Activated effector memory CD4-positive, alpha-beta T cell treated with Interleukin-2 at 50 U/mL for 16 hours (primary cell): ENCODE results near the gene AIFM3.

ENCODE experiments used
- DNase-seq: peaks from one replicate; pipeline ENCODE4 v3.0.0-alpha.2; 2020

AIFM3 gene

DNA sequence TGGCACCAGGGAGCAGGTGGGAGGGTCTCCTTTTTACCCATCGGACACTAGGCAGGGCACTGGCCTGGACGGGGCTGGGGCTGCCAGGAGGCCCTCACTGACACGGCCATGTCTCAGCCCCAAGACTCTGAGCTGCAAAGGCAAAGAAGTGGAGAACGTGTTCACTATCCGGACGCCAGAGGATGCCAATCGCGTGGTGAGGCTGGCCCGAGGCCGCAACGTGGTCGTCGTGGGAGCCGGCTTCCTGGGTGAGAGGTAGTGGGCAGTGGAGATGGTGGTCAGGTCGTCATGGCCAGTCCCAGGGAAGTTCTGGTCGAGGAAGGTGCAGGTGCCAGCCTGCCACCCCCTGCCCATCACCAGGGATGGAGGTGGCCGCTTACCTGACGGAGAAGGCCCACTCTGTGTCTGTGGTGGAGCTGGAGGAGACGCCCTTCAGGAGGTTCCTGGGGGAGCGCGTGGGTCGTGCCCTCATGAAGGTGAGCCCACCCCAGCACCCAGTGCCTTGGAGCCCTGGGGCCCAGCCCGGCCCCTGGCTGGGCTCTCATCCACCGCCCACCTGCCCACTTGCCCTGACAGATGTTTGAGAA is 9.3 kb downstream of the AIFM3 start:
- no peak for DNase-seq

DNA sequence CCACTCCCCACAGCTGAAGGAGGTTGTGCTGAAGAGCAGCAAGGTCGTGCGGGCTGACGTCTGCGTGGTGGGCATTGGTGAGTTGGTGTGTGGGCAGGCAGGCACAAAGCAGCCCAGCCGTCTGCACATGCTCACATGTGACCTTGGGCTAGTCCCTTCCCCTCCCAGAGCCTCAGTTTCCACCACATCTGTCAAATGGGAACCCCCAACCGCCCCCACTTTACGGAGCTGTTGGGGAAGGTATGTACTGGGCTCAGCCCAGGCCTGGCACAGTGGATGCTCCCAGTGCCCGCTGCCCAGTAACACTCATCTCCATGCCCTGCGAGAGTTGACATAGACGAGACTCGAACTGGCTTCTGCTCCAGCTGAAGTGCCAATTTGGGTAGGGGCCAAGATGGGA is 10.0 kb downstream of the AIFM3 start:
- no peak for DNase-seq

DNA sequence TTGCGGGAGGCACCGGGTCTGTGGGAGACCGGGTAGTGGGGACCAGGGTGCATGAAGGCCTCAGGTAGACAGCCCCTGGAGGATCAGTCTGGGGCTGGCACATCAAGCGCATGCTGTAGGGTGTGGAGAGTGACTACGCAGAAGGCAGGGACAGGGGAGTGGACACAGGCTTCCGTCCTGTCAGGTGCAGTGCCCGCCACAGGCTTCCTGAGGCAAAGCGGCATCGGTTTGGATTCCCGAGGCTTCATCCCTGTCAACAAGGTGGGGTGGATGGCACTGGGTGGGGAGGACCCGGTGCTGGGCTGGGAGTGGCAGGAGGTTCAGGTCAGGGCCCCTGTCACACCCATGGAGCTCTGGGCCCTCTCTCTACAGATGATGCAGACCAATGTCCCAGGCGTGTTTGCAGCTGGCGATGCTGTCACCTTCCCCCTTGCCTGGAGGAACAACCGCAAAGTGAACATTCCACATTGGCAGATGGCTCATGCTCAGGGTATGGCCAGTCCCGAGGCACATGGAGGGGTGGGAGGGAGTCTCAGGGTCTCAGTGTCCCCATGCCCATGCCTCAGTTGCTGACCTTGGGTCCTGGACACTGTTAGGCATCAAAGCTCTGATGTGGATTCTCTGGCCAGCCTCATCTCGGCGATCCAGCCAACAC is 10.6 kb downstream of the AIFM3 start:
- no peak for DNase-seq

DNA sequence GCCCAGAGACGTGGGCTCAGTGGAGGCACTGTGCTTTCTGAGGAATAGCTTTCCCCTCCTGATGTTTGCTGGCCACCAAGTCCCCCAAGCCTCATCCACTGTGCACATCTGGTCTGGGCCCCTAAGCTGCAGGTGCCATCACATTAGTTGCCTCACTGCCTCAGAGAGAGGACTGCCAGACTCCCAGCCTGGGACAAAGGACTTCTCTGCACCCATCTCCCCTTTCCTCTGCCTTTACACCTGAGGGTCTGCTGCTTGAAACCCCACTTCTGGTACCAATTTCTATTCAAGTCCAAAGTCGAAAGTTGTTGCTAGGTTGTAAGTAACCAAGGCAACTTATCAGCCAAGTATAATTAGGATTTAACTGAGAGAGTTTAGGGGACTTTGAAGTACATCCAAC is 11.4 kb downstream of the AIFM3 start:
- no peak for DNase-seq

DNA sequence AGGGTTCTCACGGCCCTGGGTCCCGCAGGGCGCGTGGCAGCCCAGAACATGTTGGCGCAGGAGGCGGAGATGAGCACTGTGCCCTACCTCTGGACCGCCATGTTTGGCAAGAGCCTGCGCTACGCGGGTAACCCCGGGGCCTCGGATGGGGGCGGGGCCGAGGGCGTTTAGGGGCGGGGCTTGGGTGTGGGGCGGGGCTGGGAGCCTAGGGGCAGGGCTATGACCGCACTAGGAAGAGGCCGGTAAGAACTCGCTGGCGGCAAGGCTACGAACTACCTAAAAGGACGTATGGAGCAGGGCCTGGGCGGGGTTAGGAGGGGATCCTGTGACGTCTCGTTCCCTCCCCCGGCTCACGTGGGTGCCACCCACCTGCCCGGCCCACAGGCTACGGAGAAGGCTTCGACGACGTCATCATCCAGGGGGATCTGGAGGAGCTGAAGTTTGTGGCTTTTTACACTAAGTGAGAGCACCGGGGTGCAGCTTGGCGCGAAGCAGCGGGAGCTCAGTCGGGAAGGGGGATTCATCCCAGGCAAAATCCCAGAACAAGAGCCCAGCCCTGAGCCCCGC is 12.3 kb downstream of the AIFM3 start:
- peak; percentile 23 for DNase-seq

DNA sequence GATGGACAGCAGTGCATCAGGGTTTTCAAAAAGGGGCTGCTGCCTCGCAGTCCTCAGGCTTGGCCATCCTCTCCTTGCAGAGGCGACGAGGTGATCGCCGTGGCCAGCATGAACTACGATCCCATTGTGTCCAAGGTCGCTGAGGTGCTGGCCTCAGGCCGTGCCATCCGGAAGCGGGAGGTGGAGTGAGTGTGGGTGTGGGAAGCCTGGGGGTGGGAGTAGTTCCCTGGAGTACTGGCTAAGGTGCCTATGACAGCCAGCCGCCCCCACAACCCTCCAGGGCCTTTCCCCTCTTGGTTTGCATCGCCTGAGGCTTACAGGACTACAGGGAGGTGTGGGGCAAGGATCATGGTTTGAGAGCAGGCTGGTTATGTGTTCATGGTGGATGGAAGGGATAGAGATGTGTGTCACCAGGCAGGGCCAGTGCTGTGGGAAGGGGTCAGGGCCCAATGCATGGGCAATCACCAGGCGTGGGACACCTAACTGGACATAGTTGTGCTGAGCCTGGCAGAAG is 12.9 kb downstream of the AIFM3 start:
- no peak for DNase-seq

DNA sequence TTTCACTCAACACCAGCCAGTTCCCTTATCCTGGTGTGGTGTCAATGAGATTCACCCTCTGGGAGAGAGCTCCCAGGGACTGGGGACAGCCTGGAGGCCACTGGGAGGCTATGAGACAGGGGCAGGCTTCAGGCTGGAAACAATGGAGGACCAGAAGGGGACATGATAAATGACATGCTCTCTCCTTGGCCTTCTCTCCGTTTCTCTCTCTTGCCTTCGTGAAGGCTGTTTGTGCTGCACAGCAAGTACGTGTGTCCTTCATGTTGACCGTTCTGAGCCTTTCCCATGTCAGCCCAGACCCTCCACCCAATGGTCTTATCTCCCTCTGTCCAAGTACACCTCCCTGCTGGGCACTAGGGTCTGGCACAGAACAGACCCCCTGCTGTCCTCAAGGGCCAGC is 13.5 kb downstream of the AIFM3 start:
- no peak for DNase-seq

DNA sequence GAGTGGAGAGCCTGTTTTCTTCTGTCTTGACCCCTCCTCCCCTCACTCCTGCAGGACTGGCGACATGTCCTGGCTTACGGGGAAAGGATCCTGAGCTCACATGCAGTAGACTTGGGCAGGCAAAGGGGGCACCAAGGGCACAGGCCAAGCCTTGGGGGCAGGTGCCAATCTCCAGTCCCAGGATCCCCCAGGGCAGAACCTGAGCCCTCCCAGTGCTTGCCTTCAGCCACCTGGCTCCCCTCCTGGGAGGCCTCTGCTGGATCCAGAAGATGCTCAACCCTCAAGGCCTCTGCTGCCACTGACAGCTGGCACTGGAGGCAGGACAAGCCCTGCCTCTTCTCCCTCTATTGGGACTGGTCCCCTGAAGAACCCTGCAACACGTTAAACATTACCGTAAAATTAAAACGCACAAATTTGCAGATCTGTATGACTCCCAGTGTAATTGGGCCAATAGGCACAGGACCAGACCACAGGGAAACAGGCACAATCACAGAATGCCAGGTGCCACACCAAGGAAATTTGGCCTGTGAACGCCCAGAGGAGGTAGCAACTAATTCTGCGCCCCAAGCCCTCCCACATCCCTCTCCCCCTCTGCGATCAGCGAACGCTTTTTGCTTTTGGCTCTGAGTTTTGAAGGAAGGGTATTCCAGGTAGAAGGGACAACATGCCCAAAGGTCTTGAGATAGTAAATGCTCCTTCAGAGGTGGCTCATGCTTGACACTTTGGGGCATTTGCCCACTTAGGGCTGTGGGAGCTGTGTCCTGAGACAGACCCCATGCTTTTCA is 14.1 kb downstream of the AIFM3 start:
- no peak for DNase-seq

DNA sequence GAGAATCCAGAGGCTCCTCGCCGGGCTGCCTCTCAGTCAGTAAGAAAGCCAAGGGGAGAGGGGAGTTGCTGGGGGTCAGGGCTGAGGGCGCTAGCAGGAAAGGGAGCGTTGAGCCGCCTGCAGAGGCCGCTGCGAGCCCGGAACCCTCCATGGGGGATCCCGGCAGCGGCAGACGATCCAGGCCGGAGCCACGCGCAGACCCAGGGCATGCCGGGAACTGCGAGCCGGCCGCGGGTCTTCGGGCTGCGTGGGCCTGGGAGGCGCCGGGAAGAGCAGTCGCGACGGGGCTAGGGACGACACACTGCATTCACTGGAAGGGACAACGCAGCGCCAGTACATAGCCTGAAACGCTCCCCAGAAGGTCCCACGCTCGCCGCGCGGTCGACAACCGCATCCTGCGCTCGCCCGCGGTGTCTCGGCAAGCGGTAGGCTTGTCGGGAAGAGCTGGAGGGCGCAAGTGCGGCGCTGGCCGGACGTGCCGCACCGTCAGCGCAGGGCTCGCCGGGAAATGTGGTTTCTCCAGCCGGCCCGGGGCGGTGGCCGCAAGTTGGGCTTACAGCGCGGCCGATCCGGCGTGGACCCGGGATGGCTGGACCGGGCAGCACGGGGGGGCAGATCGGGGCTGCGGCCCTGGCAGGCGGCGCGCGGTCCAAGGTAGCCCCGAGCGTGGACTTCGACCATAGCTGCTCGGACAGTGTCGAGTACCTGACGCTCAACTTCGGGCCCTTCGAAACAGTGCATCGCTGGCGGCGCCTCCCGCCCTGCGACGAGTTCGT is 14.9 kb downstream of the AIFM3 start, which contains the start of gene LZTR1:
TSS of gene LZTR1 (plus strand) at position 511 of the 776 bp plus-strand sequence. CDS start at position 586, 75 bp downstream.
- DNase-seq, result peak; percentile 65

DNA sequence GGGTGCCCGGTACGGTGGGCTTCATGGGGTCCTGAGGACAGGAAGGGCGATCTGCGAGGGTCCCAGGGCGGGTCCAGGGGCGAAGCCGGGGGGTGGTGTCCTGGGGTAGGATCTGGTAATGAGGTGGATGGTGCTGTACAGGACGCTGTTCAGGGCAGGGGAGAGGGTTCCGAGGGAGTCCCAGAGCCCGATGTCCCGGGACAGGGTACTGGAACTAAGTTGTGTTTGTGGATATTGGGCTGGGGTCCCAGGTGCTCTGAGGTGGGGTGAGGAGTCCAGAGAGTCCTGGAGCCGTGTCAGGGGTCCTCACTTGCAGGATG is 15.5 kb downstream of the AIFM3 start:
- no peak for DNase-seq

DNA sequence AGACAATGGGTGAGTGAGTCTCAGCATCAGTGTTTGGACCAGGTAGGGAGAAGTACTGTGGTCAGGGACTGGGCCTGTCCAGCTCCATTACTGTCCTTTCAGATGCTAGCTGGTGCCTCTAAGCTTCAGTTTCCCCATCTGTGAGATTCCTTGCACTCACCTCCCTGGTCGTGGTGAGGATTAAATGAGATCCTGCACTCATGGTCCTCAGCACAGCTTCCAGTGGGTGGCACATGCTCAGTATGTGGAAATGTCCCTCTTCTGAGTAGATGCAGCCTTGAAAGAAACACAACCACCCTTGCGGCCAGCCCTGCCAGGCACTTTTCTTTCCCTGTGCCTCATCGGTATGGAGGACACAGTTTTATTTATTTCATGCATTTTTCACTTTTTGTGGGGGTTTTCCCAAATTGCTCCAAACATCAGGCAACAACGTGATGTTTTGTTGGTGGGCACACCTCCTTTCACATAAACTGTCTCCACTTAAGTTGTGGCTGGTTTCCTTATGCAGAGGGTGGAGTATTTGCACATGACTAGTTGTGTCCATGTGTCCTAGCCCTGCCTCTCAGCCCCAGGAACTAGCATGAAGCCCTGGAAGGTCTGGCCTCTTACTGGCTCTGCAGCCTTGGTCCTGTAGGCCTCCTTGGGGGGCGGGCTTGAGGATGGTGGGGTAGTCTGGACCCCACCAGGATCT is 16.2 kb downstream of the AIFM3 start:
- DNase-seq, result no peak

DNA sequence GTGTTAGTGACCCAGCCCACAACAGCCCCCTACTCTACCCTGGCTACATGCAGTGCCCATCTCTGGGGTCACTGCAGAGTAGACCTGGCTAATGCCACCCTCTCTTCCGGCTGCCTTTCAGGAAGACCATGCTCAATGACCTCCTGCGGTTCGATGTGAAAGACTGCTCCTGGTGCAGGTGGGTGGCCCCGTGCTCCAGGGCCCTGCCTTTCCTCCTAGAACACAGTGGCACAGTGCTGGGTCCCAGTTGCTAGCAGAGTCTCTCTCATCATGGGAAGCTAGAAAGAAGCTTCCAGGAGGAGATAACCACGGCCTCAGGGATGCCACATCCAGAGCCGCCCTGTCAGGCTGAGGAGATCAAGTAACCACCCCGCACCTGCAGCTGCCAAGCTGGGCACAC is 18.7 kb downstream of the AIFM3 start:
- DNase-seq, result no peak

DNA sequence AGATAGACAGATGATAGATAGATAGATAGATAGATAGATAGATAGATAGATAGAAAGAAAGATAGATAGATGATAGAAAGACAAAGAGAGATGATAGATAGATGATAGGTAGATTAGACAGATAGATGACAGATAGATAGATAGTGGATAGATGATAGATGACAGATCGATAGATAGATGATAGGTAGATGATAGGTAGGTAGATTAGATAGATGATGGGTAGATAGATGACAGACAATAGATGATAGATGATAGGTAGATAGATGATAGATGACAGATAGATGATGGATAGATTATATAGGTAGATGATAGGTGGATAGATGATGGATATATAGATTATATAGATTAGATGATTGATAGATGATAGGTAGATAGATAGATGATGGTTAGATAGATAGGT is 19.3 kb downstream of the AIFM3 start:
- DNase-seq, result no peak

DNA sequence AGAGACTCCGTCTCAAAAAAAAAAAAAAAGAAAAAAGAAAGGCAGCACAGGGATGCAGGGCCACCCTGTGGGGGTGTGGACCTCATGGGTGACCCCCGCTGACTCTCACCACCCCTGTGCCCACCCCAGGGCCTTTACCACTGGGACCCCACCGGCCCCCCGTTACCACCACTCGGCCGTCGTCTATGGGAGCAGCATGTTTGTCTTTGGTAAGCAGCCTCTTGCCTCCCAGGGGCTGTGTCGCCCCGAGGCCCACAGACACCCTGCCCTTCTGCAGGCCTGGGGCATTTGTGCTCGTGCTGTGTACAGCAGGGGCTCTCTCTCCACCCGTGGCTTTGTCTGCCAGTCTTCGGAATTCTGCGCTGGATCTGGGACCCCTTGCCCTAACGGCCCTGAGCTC is 20.3 kb downstream of the AIFM3 start:
- no peak for DNase-seq

DNA sequence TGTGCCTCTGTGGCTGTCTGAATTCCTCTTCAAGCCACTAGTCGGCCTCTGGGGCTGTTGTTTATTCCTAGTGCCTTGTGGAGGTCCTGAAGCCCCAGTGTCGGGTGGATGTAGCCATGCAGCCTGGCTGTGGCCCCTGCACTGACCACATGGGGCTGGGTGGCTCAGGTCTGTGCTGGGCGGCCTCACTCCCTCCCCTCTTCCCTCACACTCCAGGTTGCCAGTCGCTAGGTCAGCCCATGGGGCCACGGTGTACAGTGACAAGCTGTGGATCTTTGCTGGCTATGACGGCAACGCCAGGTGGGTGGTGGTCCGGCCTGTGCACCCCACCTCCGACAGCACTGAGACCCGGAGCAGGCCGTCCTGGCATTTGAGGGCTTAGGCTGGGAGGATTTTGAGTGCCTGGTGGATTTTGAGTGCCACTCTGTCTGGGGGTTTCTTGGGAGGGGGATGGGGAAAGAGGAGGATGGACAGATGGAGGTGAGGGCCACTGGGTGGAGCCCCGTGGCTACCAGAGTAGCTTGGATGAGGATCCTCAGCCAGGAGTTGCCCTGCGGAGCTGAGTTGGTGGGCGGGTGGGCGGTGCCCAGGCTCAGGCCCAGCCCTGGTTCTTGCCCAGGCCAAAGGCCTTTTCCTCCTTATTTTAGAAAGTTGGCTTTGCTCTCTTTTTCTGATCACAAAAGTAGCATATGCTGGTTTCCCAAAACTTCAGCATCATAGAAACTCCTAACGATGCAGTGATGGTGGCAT is 21.7 kb downstream of the AIFM3 start:
- no peak for DNase-seq

DNA sequence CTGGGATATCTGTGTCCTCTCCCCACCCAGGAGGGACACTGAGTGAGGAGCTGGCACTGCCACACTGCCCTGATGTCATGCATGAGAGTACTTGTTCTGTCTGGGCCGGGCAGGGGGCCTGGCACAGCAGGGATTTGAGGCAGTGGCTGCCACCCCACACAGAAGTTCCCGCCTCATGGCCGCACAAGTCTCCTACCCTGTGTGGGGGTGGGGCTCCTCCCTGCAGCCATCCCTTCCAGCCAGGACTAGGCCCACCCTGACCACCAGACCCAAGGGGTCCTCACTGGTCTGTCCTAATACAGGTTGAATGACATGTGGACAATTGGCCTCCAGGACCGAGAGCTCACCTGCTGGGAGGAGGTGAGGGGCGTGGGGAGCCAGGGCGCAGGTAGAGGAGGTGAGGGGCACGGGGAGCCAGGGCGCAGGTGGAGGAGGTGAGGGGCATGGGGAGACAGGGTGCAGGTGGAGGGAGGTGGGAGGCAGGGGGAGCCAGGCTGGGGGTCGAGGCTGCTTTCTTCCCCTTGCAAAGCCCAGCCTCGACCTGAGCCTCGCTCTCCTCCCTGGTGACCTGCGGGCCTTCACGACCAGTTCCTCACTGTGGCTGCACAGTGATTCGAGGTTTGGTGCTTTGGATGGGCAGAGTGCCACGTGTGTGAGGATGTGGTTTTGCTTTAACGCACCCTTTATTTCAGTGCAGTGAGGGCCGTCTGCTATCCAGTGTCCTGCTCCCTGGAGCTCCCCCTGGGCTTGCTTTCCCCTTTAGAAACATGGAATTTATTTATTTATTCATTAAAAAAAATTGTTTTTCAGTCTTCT is 22.5 kb downstream of the AIFM3 start:
- DNase-seq, result no peak

DNA sequence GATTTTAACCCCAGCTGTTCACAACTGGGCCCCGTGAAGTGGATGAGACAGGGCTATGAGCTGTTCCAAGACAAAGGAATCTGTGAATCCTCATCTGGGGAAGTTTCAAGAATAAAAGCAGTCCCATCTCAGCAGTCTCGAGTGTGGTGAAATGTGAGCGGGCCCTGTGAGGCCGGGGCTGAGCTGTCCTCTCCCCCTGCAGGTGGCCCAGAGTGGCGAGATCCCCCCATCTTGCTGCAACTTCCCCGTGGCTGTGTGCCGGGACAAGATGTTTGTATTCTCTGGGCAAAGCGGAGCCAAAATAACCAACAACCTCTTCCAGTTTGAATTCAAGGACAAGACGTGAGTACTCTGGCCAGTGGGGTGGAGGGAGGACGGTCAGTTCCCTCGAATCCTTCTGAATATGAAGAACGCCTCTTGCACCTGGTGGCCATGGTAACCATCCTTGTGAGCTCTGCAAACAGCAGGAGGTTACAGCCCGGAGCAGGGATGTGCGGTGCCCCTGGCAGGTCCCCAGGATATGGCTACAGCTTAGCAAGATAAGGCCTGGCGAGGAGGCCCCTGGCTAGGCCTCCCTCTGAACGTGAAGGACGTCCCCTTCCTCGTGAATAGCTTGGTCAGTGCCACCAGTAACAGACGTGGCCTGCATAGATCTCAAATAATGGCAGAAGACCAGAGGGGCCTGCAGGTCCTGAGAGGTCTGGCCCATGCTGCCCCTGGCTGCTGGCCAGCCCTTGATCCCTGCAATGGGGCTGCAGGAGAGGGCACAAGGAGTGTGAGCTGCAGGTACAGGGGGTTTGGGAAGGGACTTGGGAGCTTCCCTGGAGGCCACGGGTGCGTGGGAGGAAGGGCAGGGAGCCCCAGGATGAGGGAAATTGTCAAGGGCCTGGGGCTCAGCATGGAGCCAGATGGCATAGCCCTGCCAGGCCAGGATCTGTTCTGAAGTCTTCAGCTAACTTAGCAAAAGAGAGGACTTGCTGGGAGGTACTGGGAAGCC is 23.4 kb downstream of the AIFM3 start:
- no peak for DNase-seq

DNA sequence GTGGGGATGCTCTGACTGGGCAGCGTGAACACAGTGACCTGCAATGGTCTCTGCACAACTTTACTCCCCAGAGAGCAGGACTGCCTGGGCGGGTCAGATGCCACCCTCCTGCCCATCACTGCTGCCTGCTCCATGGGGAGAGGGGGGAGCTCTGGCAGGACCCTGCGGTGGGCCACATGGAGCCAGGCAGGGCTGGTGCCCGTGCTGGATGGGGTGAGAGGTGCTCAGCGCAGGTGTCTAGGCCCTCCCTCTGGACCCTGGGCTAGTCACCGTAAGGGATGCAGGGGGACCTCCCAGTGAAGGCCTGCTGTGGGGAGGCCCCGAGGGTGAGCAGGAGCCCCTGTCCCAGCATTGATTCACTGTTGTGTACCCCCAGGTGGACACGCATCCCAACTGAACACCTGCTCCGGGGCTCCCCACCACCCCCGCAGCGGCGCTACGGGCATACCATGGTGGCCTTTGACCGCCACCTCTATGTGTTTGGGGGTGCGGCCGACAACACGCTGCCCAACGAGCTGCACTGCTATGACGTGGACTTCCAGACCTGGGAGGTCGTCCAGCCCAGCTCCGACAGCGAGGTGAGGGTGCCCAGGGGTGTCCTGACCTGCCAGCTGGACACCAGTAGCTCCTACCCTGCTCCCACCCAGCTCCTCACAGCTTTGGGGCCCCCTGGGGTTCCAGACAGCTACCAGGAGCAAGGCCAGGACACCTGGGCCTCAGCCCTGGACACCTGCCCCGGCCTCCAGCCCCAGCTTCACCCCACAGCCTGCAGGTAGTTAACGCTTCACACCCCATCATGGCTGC is 24.4 kb downstream of the AIFM3 start:
- no peak for DNase-seq

DNA sequence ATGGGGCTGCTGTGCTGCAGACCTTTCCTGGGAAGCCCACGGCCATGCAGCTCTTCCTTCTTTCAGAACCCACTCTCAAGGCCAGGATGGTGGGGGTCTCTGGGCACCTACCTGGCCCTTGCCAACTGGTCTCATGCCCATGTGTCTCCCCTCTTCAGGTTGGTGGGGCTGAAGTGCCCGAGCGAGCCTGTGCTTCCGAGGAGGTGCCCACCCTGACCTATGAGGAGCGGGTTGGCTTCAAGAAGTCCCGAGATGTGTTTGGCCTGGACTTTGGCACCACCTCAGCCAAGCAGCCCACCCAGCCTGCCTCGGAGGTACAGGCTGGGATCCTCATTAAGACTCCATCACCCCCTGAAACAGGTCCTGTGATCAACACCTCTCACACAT is 25.0 kb downstream of the AIFM3 start:
- DNase-seq, result no peak
